Lower lobe of right lung (tissue), 2 donors: ENCODE results near the gene MEX3D. TPM values are rescaled to one million over a fixed set of nuclear protein-coding genes. Genes with fewer than 3 reads are reported as not detected.

Experiments
- ATAC-seq, 2 donors: fragments of 200-7000 bp; cut with Tn5 transposase; one replicate each; pipeline ENCODE4 v1.9.1; 2020 to 2022; ENCODE audit warnings: mild to moderate bottlenecking in 2 of 2, moderate library complexity in 2 of 2
- DNase-seq: peaks from one replicate; pipeline ENCODE4 v3.0.0-alpha.2; 2020
- H3K27ac ChIP-seq: fragments of 200-600 bp; one replicate; pipeline ENCODE4 v1.8.0; 2022
- H3K27me3 ChIP-seq: fragments of 200-600 bp; one replicate; pipeline ENCODE4 v1.8.0; 2022; ENCODE audit warnings: low read depth
- H3K36me3 ChIP-seq: fragments of 200-600 bp; one replicate; pipeline ENCODE4 v1.8.0; 2022; ENCODE audit warnings: mild to moderate bottlenecking
- H3K4me1 ChIP-seq: fragments of 200-600 bp; one replicate; pipeline ENCODE4 v1.8.0; 2022
- H3K4me3 ChIP-seq: fragments of 200-600 bp; one replicate; pipeline ENCODE4 v1.8.0; 2022; ENCODE audit warnings: mild to moderate bottlenecking
- H3K9me3 ChIP-seq: fragments of 200-600 bp; one replicate; pipeline ENCODE4 v1.8.0; 2022
- CTCF ChIP-seq: fragments of 200-600 bp; IDR thresholded peaks from one replicate; pipeline ENCODE4 v1.8.0; 2022; ENCODE audit warnings: antibody characterized with exemption, mild to moderate bottlenecking
- intact Hi-C: fragments of 100-400 bp; cut with DNase I; formaldehyde crosslinking; loops from one replicate; pipeline ENCODE4 v1.11.0; 2022
- total RNA-seq: library from RNA; stranded (reverse); fragmentation: NEBNext Ultra II Directional; extraction: Animal tissue kit (Norgen Biotek cat#: 25700); gene quantifications from one replicate; pipeline ENCODE4 v1.2.1, GENCODE V29; 2021
- donor health status: DM: no; HTN: yes; CAD: no; lungs with severe emphysema.

Gene MEX3D
- total RNA-seq, 1 donor from 2014 or later: 18.5 TPM

GRCh38 chr19:1574354-1575136, 6.4 kb upstream of the MEX3D start:
- ATAC-seq: no peak

GRCh38 chr19:1572795-1573194, 4.7 kb upstream of the MEX3D start:
- intact Hi-C loops: no loop called here

More at GRCh38 chr19:1574354-1575136, 6.4 kb upstream of the MEX3D start:
- no peak overlapping the region for H3K27ac ChIP-seq
- peaks cover 28% of the 10 kb centered on the region for H3K36me3 ChIP-seq
- H3K4me3 ChIP-seq: no peak overlapping the region
- TF ChIP-seq CTCF: no peak
- H3K9me3 ChIP-seq: no peaks in the 10 kb centered on the region
- DNase-seq: no peak
- intact Hi-C loops: no loop called here
- no peaks in the 10 kb centered on the region for H3K4me1 ChIP-seq
- no peaks in the 10 kb centered on the region for H3K27me3 ChIP-seq

GRCh38 chr19:1571358-1571757, 3.2 kb upstream of the MEX3D start:
- no peak for TF ChIP-seq CTCF
- ATAC-seq (no peak), DNase-seq (no peak)
- intact Hi-C loops: no loop called here
- H3K9me3 ChIP-seq: no peaks in the 10 kb centered on the region
- no peak overlapping the region for H3K27ac ChIP-seq
- peaks cover 4% of the 10 kb centered on the region for H3K4me1 ChIP-seq
- H3K4me3 ChIP-seq: no peak overlapping the region
- H3K36me3 ChIP-seq: peaks cover under 1% of the 10 kb centered on the region
- H3K27me3 ChIP-seq: no peaks in the 10 kb centered on the region

More at GRCh38 chr19:1572795-1573194, 4.7 kb upstream of the MEX3D start:
- DNase-seq: no peak
- no peak for ATAC-seq
- Histone ChIP-seq H3K4me3 (no peak overlapping the region), H3K4me1 (peaks cover 4% of the 10 kb centered on the region), H3K27me3 (no peaks in the 10 kb centered on the region), H3K27ac (no peak overlapping the region), H3K9me3 (no peaks in the 10 kb centered on the region), H3K36me3 (peaks cover 15% of the 10 kb centered on the region)
- TF ChIP-seq CTCF: no peak

GRCh38 chr19:1570836-1571235, 2.7 kb upstream of the MEX3D start:
- intact Hi-C loops: no loop called here

GRCh38 chr19:1569997-1570396, 1.9 kb upstream of the MEX3D start:
- no peaks in the 10 kb centered on the region for H3K27me3 ChIP-seq
- no peak for DNase-seq
- no peak for ATAC-seq
- no peaks in the 10 kb centered on the region for H3K36me3 ChIP-seq
- peaks cover 14% of the 10 kb centered on the region for H3K4me1 ChIP-seq
- no peak for TF ChIP-seq CTCF
- no peak overlapping the region for H3K27ac ChIP-seq
- intact Hi-C loops: no loop called here
- no peak overlapping the region for H3K4me3 ChIP-seq
- H3K9me3 ChIP-seq: no peaks in the 10 kb centered on the region

More at GRCh38 chr19:1570836-1571235, 2.7 kb upstream of the MEX3D start:
- H3K4me3 ChIP-seq: no peak overlapping the region
- H3K27me3 ChIP-seq: no peaks in the 10 kb centered on the region
- no peak for DNase-seq
- no peaks in the 10 kb centered on the region for H3K36me3 ChIP-seq
- no peaks in the 10 kb centered on the region for H3K9me3 ChIP-seq
- ATAC-seq: no peak
- TF ChIP-seq CTCF: no peak
- no peak overlapping the region for H3K27ac ChIP-seq
- H3K4me1 ChIP-seq: peaks cover 9% of the 10 kb centered on the region
